ENCODE data around the gene LDHAL6B. TPM values are rescaled to one million over a fixed set of nuclear protein-coding genes. Genes with fewer than 3 reads are reported as not detected.

The LDHAL6B gene
- total and polyA plus RNA-seq, 2 donors, result not detected

GRCh38 chr15:59166166-59166565 is 40.5 kb upstream of the LDHAL6B start:
- Histone ChIP-seq H3K4me3 (ENCODE audit: low read length in 2 of 2) (no peak overlapping the region), H3K27ac (ENCODE audit: low read depth in 1 of 2, low read length in 1 of 2) (peak overlapping the region in 1 of 2 donors; percentile 36), H3K36me3 (ENCODE audit: control insufficient read depth in 2 of 2, insufficient read depth in 2 of 2, low read length in 1 of 2) (peaks cover 0 to under 1% of the 10 kb centered on the region in 2 donors), H3K9me3 (ENCODE audit: control insufficient read depth in 2 of 2, insufficient read depth in 1 of 2, low read length in 1 of 2) (no peaks in the 10 kb centered on the region), H3K27me3 (ENCODE audit: control insufficient read depth in 2 of 2, insufficient read depth in 1 of 2, low read length in 1 of 2) (no peaks in the 10 kb centered on the region), H3K4me1 (ENCODE audit: control insufficient read depth in 2 of 2, insufficient read depth in 2 of 2, low read length in 2 of 2) (peaks cover 0 to 2% of the 10 kb centered on the region in 2 donors)
- WGBS, result 74% methylated on average over 4 of the region's 4 CpGs
- no peak for DNase-seq (ENCODE audit: low read depth in 6 of 9, low spot score in 9 of 9)

DNA sequence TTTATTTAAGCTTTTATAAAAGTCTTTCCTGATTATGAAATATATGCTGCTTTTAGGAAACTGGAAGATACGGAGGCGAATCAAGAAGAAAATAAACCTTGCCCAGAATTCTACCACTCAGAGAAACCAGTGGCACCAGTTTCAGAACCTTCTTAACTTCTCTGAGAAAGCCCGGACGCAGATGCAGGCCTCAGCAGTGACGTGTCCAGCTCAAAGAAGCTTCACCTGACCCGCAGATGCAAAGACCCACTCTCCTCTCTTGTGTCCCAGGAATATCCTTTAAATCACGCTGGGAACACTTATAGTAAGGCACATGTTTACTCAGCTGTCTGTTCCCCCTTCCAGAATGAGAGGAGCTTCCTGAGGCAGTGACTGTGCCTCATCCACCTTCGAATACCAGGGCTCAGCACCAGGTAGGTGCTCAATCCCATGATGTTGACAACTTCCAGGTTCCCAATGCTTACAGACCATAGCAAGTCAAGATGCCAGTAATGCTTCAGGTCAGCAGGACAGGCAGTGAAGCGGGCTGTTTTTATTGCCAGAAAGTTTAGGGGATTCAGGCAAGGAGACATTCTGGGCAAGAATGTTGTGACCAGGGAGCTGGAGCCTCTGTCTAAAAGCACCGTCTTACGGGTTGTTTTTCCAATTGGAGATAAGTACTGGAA is 39.9 kb upstream of the LDHAL6B start:
- H3K36me3 ChIP-seq (ENCODE audit: control insufficient read depth in 2 of 2, insufficient read depth in 2 of 2, low read length in 1 of 2), result no peaks in the 10 kb centered on the region
- no peaks in the 10 kb centered on the region for H3K9me3 ChIP-seq (ENCODE audit: control insufficient read depth in 2 of 2, insufficient read depth in 1 of 2, low read length in 1 of 2)
- peak overlapping the region in 1 of 2 donors; percentile 31 for H3K27ac ChIP-seq (ENCODE audit: low read depth in 1 of 2, low read length in 1 of 2)
- H3K4me3 ChIP-seq (ENCODE audit: low read length in 2 of 2), result no peak overlapping the region
- no peaks in the 10 kb centered on the region for H3K27me3 ChIP-seq (ENCODE audit: control insufficient read depth in 2 of 2, insufficient read depth in 1 of 2, low read length in 1 of 2)
- no peak for DNase-seq (ENCODE audit: low read depth in 6 of 9, low spot score in 9 of 9)
- 87% methylated on average over 11 of the region's 11 CpGs for WGBS
- H3K4me1 ChIP-seq (ENCODE audit: control insufficient read depth in 2 of 2, insufficient read depth in 2 of 2, low read length in 2 of 2), result peaks cover 0 to 2% of the 10 kb centered on the region in 2 donors

DNA sequence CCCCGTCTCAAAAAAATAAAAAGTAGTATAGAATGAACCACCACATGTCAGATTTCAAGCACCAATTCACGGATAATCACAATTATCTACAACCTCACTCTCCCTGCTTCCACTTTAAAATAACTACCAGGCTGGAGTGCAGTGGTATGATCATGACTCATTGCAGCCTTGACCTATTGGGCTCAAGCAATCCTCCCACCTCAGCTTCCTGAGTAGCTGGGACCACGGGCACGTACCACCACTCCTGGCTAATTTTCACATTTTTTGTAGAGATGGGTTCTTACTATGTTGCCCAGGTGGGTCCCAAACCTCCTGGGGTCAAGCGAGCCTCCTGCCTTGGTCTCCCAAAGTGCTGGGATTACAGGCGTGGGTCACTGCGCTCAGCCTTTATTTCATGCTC is 38.1 kb upstream of the LDHAL6B start:
- Histone ChIP-seq H3K27ac (ENCODE audit: low read depth in 1 of 2, low read length in 1 of 2) (no peak overlapping the region), H3K4me3 (ENCODE audit: low read length in 2 of 2) (no peak overlapping the region), H3K4me1 (ENCODE audit: control insufficient read depth in 2 of 2, insufficient read depth in 2 of 2, low read length in 2 of 2) (peaks cover 0 to 2% of the 10 kb centered on the region in 2 donors), H3K9me3 (ENCODE audit: control insufficient read depth in 2 of 2, insufficient read depth in 1 of 2, low read length in 1 of 2) (no peaks in the 10 kb centered on the region), H3K36me3 (ENCODE audit: control insufficient read depth in 2 of 2, insufficient read depth in 2 of 2, low read length in 1 of 2) (no peaks in the 10 kb centered on the region), H3K27me3 (ENCODE audit: control insufficient read depth in 2 of 2, insufficient read depth in 1 of 2, low read length in 1 of 2) (no peaks in the 10 kb centered on the region)
- DNase-seq (ENCODE audit: low read depth in 6 of 9, low spot score in 9 of 9), result no peak
- WGBS, result 92% methylated on average over 7 of the region's 7 CpGs

GRCh38 chr15:59169251-59169708 is 37.4 kb upstream of the LDHAL6B start:
- Histone ChIP-seq H3K4me3 (ENCODE audit: low read length in 2 of 2) (no peak overlapping the region), H3K9me3 (ENCODE audit: control insufficient read depth in 2 of 2, insufficient read depth in 1 of 2, low read length in 1 of 2) (no peaks in the 10 kb centered on the region), H3K4me1 (ENCODE audit: control insufficient read depth in 2 of 2, insufficient read depth in 2 of 2, low read length in 2 of 2) (peaks cover 0 to 2% of the 10 kb centered on the region in 2 donors), H3K36me3 (ENCODE audit: control insufficient read depth in 2 of 2, insufficient read depth in 2 of 2, low read length in 1 of 2) (no peaks in the 10 kb centered on the region), H3K27ac (ENCODE audit: low read depth in 1 of 2, low read length in 1 of 2) (no peak overlapping the region), H3K27me3 (ENCODE audit: control insufficient read depth in 2 of 2, insufficient read depth in 1 of 2, low read length in 1 of 2) (no peaks in the 10 kb centered on the region)
- no peak for DNase-seq (ENCODE audit: low read depth in 6 of 9, low spot score in 9 of 9)
- WGBS, result 95% methylated on average over 3 of the region's 3 CpGs

DNA sequence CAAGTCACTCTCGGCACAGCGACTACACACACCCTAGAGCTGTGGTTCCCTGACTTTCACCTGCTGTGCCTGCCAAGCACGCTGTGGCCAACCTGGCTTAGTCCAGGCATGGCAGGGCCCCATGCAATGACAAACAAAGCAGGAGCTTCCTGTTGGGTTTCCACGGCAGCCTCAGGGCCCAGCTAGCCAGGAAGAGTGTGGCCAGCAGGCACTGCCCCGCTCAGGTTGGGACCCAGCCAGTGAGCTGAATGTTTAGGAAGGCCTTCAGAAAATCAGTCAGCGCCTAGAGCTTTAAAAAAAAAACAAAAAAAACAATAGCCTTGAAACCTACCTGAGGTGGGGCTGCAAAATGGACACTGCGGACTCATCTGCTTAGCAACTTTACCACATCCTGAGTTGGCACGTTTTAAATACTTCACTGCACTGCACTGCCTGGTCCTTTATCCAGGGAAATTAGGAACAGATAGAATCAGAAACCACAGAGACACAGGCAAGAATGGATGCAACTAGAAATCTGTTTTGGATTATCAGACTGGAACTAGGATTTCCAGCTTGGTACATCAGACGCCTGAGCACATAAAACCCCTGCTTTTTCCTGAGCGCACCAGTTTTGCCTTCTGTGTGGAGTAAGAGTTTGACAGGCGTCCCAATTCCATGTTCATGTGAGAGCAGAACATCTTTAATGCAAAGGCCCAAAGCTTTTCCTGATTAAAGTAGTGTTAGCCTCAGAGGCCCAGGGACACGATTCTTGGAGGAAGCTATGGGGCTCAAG is 36.2 kb upstream of the LDHAL6B start:
- Histone ChIP-seq H3K4me1 (ENCODE audit: control insufficient read depth in 2 of 2, insufficient read depth in 2 of 2, low read length in 2 of 2) (peaks cover 0 to 3% of the 10 kb centered on the region in 2 donors), H3K36me3 (ENCODE audit: control insufficient read depth in 2 of 2, insufficient read depth in 2 of 2, low read length in 1 of 2) (no peaks in the 10 kb centered on the region), H3K9me3 (ENCODE audit: control insufficient read depth in 2 of 2, insufficient read depth in 1 of 2, low read length in 1 of 2) (no peaks in the 10 kb centered on the region), H3K27ac (ENCODE audit: low read depth in 1 of 2, low read length in 1 of 2) (peak overlapping the region in 1 of 2 donors; percentile 31), H3K27me3 (ENCODE audit: control insufficient read depth in 2 of 2, insufficient read depth in 1 of 2, low read length in 1 of 2) (no peaks in the 10 kb centered on the region), H3K4me3 (ENCODE audit: low read length in 2 of 2) (no peak overlapping the region)
- WGBS, result 66% methylated on average over 12 of the region's 12 CpGs
- DNase-seq (ENCODE audit: low read depth in 6 of 9, low spot score in 9 of 9), result no peak

DNA sequence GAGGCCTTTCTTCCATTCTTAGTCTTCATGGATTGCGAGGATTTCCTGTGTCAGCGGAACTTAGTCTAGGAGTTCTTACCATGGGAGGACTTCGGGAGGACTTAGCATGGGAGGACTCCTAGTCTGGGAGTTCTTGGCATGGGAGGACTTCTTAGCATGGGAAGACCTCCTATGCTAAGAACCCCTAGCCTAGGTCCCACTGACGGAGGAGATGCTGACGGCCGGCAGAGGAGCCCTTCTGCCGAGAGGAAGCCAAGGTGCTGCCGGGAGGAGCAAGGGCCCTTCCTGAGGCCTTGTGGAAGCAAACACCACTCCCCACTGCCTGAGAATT is 35.6 kb upstream of the LDHAL6B start:
- Histone ChIP-seq H3K36me3 (ENCODE audit: control insufficient read depth in 2 of 2, insufficient read depth in 2 of 2, low read length in 1 of 2) (no peaks in the 10 kb centered on the region), H3K4me3 (ENCODE audit: low read length in 2 of 2) (no peak overlapping the region), H3K9me3 (ENCODE audit: control insufficient read depth in 2 of 2, insufficient read depth in 1 of 2, low read length in 1 of 2) (no peaks in the 10 kb centered on the region), H3K4me1 (ENCODE audit: control insufficient read depth in 2 of 2, insufficient read depth in 2 of 2, low read length in 2 of 2) (peaks cover 0 to 3% of the 10 kb centered on the region in 2 donors), H3K27ac (ENCODE audit: low read depth in 1 of 2, low read length in 1 of 2) (no peak overlapping the region), H3K27me3 (ENCODE audit: control insufficient read depth in 2 of 2, insufficient read depth in 1 of 2, low read length in 1 of 2) (no peaks in the 10 kb centered on the region)
- no peak for DNase-seq (ENCODE audit: low read depth in 6 of 9, low spot score in 9 of 9)
- 98% methylated on average over 8 of the region's 8 CpGs for WGBS

GRCh38 chr15:59172289-59172901 is 34.2 kb upstream of the LDHAL6B start:
- Histone ChIP-seq H3K36me3 (ENCODE audit: control insufficient read depth in 2 of 2, insufficient read depth in 2 of 2, low read length in 1 of 2) (no peaks in the 10 kb centered on the region), H3K27ac (ENCODE audit: low read depth in 1 of 2, low read length in 1 of 2) (no peak overlapping the region), H3K9me3 (ENCODE audit: control insufficient read depth in 2 of 2, insufficient read depth in 1 of 2, low read length in 1 of 2) (no peaks in the 10 kb centered on the region), H3K4me3 (ENCODE audit: low read length in 2 of 2) (no peak overlapping the region), H3K4me1 (ENCODE audit: control insufficient read depth in 2 of 2, insufficient read depth in 2 of 2, low read length in 2 of 2) (peaks cover 0 to 3% of the 10 kb centered on the region in 2 donors), H3K27me3 (ENCODE audit: control insufficient read depth in 2 of 2, insufficient read depth in 1 of 2, low read length in 1 of 2) (no peaks in the 10 kb centered on the region)
- no peak for DNase-seq (ENCODE audit: low read depth in 6 of 9, low spot score in 9 of 9)
- WGBS, result 98% methylated on average over 7 of the region's 7 CpGs

GRCh38 chr15:59173194-59173593 is 33.4 kb upstream of the LDHAL6B start:
- Histone ChIP-seq H3K27ac (ENCODE audit: low read depth in 1 of 2, low read length in 1 of 2) (no peak overlapping the region), H3K36me3 (ENCODE audit: control insufficient read depth in 2 of 2, insufficient read depth in 2 of 2, low read length in 1 of 2) (no peaks in the 10 kb centered on the region), H3K9me3 (ENCODE audit: control insufficient read depth in 2 of 2, insufficient read depth in 1 of 2, low read length in 1 of 2) (no peaks in the 10 kb centered on the region), H3K4me1 (ENCODE audit: control insufficient read depth in 2 of 2, insufficient read depth in 2 of 2, low read length in 2 of 2) (peaks cover 0 to 3% of the 10 kb centered on the region in 2 donors), H3K4me3 (ENCODE audit: low read length in 2 of 2) (no peak overlapping the region), H3K27me3 (ENCODE audit: control insufficient read depth in 2 of 2, insufficient read depth in 1 of 2, low read length in 1 of 2) (no peaks in the 10 kb centered on the region)
- no peak for DNase-seq (ENCODE audit: low read depth in 6 of 9, low spot score in 9 of 9)
- 97% methylated on average over 5 of the region's 5 CpGs for WGBS

Data from thymus (tissue), 11 donors.